Pancreas (tissue), 10 donors: ENCODE measurements around the gene OSBPL1A. TPM values are rescaled to one million over a fixed set of nuclear protein-coding genes. Genes with fewer than 3 reads are reported as not detected.

Experiments used
- ATAC-seq, 4 donors: fragments of 200-7000 bp; cut with Tn5 transposase; one replicate each; pipeline versions ENCODE4 v1.8.0 to v1.9.1; 2020; ENCODE audit warnings: mild to moderate bottlenecking in 4 of 4, moderate library complexity in 4 of 4
- DNase-seq, 6 donors: peaks; one replicate each; pipeline ENCODE4 v3.0.0-alpha.2; 2020
- FAIRE-seq: peaks from 2 replicates; lab custom pipeline; 2012; peaks lifted over from hg19 to GRCh38; lab: Jason Lieb, UNC
- H3K27ac ChIP-seq, 4 donors: fragments of 200-600 bp; sonication (generic); 1 replicate in 3 of 4; 2 replicates in 1 of 4; pipeline versions ENCODE4 v1.5.0 to v1.8.0; 2020
- H3K27me3 ChIP-seq, 4 donors: fragments of 200-600 bp; one replicate each; pipeline ENCODE4 v1.8.0; 2021
- H3K36me3 ChIP-seq, 3 donors: fragments of 200-600 bp; sonication (generic) in 1 of 3; one replicate each; pipeline versions ENCODE4 v1.5.0 to v1.8.0; 2020 to 2021
- H3K4me1 ChIP-seq, 3 donors: fragments of 200-600 bp; one replicate each; pipeline ENCODE4 v1.8.0; 2021
- H3K4me3 ChIP-seq, 4 donors: fragments of 200-600 bp; sonication (generic) in 2 of 4; one replicate each; pipeline versions ENCODE4 v1.5.0 to v1.8.0; 2020 to 2021
- H3K9me3 ChIP-seq, 4 donors: fragments of 200-600 bp; one replicate each; pipeline ENCODE4 v1.8.0; 2021
- CTCF ChIP-seq, 4 donors: fragments of 200-600 bp; sonication (generic) in 3 of 4; IDR thresholded peaks; one replicate each; pipeline versions ENCODE4 v1.5.0 to v1.8.0; 2021; ENCODE audit warnings: antibody characterized with exemption in 4 of 4
- WGBS, 2 donors: extraction: QIAGEN DNeasy Blood & Tissue Kit; methylation state at CpG; one replicate each; pipeline ENCODE4 v1.1.7; 2013; 5-methylcytosine and 5-hydroxymethylcytosine counted together
- intact Hi-C, 3 donors: fragments of 100-400 bp; cut with DNase I; formaldehyde crosslinking; loops; one replicate each; pipeline versions ENCODE4 v1.11.1 to v1.14.2; 2022
- polyA plus RNA-seq, 2 donors: library from polyadenylated mRNA; stranded (reverse); fragments of 200-250 nt; gene quantifications; one replicate each; pipeline ENCODE4 v1.2.3, GENCODE V29; 2013
- total RNA-seq, 6 donors: library from RNA; stranded (reverse); fragmentation: NEBNext Ultra II Directional in 4 of 6; extraction: Animal tissue kit (Norgen Biotek cat#: 25700) in 4 of 6; gene quantifications; one replicate each; pipeline versions ENCODE4 v1.2.1 to v1.2.4, GENCODE V29; 2021 to 2023
- donor health status: healthy with polysubstance abuse.
- donor health status: DM: no; HTN: no; CAD: no; lungs with moderate emphysema.
- donor health status: DM: no; HTN: no; CAD: no.
- donor health status: control.
- donor health status: control.
- donor health status: Bipolar disorder and iron deficiency.
- donor health status: DM: yes; HTN: yes; CAD: no.
- donor health status: DM: no; HTN: no; CAD: no.
- donor health status: DM: no; HTN: no; CAD: no.
- donor health status: DM: yes; HTN: yes; CAD: no.

OSBPL1A gene
- total and polyA plus RNA-seq, 8 donors, result 5.8 to 17.9 (median 10.8) TPM

DNA sequence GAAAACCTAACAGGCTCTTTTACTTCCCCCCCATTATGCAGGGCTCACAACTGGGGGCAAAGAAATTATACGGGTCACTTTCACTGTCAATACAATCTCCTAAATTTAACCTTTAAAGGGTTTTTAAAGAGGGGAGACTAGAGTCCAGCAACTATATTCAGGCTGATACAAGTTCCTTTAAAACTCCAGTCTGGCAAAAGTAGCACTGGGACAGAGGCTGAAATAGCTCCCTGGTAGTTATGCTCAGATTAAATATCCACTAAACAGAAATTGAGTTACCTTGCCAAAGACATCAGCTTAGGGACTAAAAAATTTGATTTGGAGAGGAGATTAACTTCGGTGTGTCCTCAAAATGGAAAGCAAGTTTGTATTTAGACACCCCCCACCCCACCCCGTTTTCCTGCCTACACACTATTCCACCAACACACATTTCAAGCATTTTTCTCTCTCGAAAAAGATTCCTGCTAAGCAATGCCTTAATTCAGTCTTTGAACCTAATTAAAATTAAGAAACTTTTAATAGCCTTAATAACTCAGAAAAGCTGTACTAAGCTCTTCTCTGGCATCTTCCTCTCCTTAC is 127.2 kb downstream of the OSBPL1A start:
- Histone ChIP-seq H3K27ac (peak overlapping the region; percentile 61 to 94 (median 84)), H3K4me1 (peaks cover 0 to 11% (median 3%) of the 10 kb centered on the region in 3 donors), H3K27me3 (no peaks in the 10 kb centered on the region), H3K36me3 (no peaks in the 10 kb centered on the region), H3K9me3 (no peaks in the 10 kb centered on the region), H3K4me3 (peak overlapping the region; percentile 72 to 81 (median 72))
- TF ChIP-seq CTCF (IDR thresholded peaks at IDR 0.05), result no peak
- no peak for FAIRE-seq
- intact Hi-C loops, result no loop called here
- WGBS, 2 donors, result 19% methylated on average over 4 of the region's 4 CpGs
- DNase-seq, result no peak
- no peak for ATAC-seq

GRCh38 chr18:24268784-24269550 is 128.7 kb downstream of the OSBPL1A start:
- Histone ChIP-seq H3K4me1 (peaks cover 0 to 11% (median 3%) of the 10 kb centered on the region in 3 donors), H3K27ac (no peak overlapping the region), H3K9me3 (no peaks in the 10 kb centered on the region), H3K27me3 (no peaks in the 10 kb centered on the region), H3K36me3 (no peaks in the 10 kb centered on the region), H3K4me3 (no peak overlapping the region)
- no peak for TF ChIP-seq CTCF (IDR thresholded peaks at IDR 0.05)
- WGBS, 2 donors, result 84 to 88% methylated on average over 10 of the region's 10 CpGs
- ATAC-seq, result no peak
- FAIRE-seq, result no peak
- DNase-seq, result no peak
- intact Hi-C loops, result no loop called here

DNA sequence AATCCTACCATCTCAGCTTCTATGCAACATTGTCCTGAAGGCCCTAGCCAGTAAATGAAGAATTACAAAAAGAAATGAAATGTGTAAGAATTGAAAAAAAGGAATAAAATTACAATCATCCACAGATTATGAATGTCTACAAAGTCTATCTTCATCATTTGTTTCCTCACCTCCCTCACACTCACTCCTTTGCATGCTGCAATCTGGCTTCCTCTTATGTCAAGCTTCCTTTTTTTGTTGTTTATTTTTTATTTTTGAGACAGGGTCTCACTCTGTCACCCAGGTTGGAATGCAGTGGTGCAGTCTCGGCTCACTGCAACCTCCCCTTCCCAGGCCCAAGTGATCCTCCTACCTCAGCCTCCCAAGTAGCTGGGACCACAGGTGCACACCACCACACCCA is 129.7 kb downstream of the OSBPL1A start:
- H3K4me1 ChIP-seq, result peaks cover 0 to 11% (median 3%) of the 10 kb centered on the region in 3 donors
- no peak for TF ChIP-seq CTCF (IDR thresholded peaks at IDR 0.05)
- 87 to 94% methylated on average over 1 of the region's 1 CpG for WGBS, 2 donors
- no peaks in the 10 kb centered on the region for H3K9me3 ChIP-seq
- H3K27me3 ChIP-seq, result no peaks in the 10 kb centered on the region
- intact Hi-C loops, result no loop called here
- no peaks in the 10 kb centered on the region for H3K36me3 ChIP-seq
- H3K4me3 ChIP-seq, result no peak overlapping the region
- H3K27ac ChIP-seq, result no peak overlapping the region
- FAIRE-seq (no peak), DNase-seq (no peak), ATAC-seq (no peak)

- H3K4me1 ChIP-seq, result peaks cover 0 to 5% (median 3%) of the 10 kb centered on the region in 3 donors
- no peak overlapping the region for H3K4me3 ChIP-seq
- intact Hi-C loops, result no loop called here
- H3K27ac ChIP-seq, result no peak overlapping the region
- H3K9me3 ChIP-seq, result no peaks in the 10 kb centered on the region
- TF ChIP-seq CTCF (IDR thresholded peaks at IDR 0.05), result no peak
- FAIRE-seq, result no peak
- H3K36me3 ChIP-seq, result no peaks in the 10 kb centered on the region
- no peaks in the 10 kb centered on the region for H3K27me3 ChIP-seq
- 92 to 93% methylated on average over 1 of the region's 1 CpG for WGBS, 2 donors
- DNase-seq, result no peak
- no peak for ATAC-seq
Measured at GRCh38 chr18:24266131-24266530, 131.5 kb downstream of the OSBPL1A start.
